Activated CD8-positive, alpha-beta T cell treated with anti-CD3 and anti-CD28 coated beads, Interleukin-2, amount 10 ng/mL, durations not matched to agents 7 days and 5 days (primary cell): Measurements from ENCODE around the gene BDH1. TPM values are rescaled to one million over a fixed set of nuclear protein-coding genes. Genes with fewer than 3 reads are reported as not detected.
"Not testable (repeated sequence)": the region's sequence is repeated elsewhere in the genome, so short reads cannot be mapped to it uniquely, and the experiment has no call there.

Experiments used
- ATAC-seq: fragments of 150-1000 bp; cut with Tn5 transposase; one replicate; pipeline ENCODE4 v1.10.0; 2021; ENCODE audit warnings: moderate library complexity
- CTCF ChIA-PET: fragments of 350-600 bp; sonication (Branson Sonifier 250); formaldehyde crosslinking; loops from one replicate; lab custom pipeline; 2021; ENCODE audit warnings: antibody characterized with exemption; lab: Charles Lee
- POLR2A ChIA-PET: fragments of 350-600 bp; sonication (Branson Sonifier 250); formaldehyde crosslinking; loops from one replicate; lab custom pipeline; 2021; ENCODE audit warnings: antibody characterized with exemption; lab: Charles Lee
- DNase-seq: peaks from one replicate; pipeline ENCODE4 v3.0.0-alpha.2; 2020
- H3K27ac Mint-ChIP-seq: one replicate; pipeline ENCODE4 v1.8.0; 2021; ENCODE audit warnings: mild to moderate bottlenecking, mixed read lengths
- H3K27me3 Mint-ChIP-seq: one replicate; pipeline ENCODE4 v1.8.0; 2021; ENCODE audit warnings: low read depth, mixed read lengths
- H3K36me3 Mint-ChIP-seq: one replicate; pipeline ENCODE4 v1.8.0; 2021; ENCODE audit warnings: low read depth, mixed read lengths
- H3K4me1 Mint-ChIP-seq: one replicate; pipeline ENCODE4 v1.8.0; 2021; ENCODE audit warnings: low read depth, mixed read lengths
- H3K4me3 Mint-ChIP-seq: one replicate; pipeline ENCODE4 v1.8.0; 2021; ENCODE audit warnings: mild to moderate bottlenecking, mixed read lengths
- H3K9me3 Mint-ChIP-seq: one replicate; pipeline ENCODE4 v1.8.0; 2022; ENCODE audit warnings: mixed read lengths; ENCODE audit not compliant: insufficient read depth
- total RNA-seq, 2 experiments: library from RNA; stranded (reverse); gene quantifications; one replicate each; pipeline ENCODE4 v1.2.3, GENCODE V29; 2021

BDH1 gene
- total RNA-seq, 2 experiments from 2014 or later, result 166 to 171 TPM

- ATAC-seq (no peak), DNase-seq (no peak)
- peaks cover 25% of the 10 kb centered on the region for H3K36me3 Mint-ChIP-seq
- H3K9me3 Mint-ChIP-seq, result peaks cover 8% of the 10 kb centered on the region
- no peak overlapping the region for H3K4me3 Mint-ChIP-seq
- CTCF ChIA-PET, result interaction anchor here (0.9 kb wide), 1 partner anchor 22 kb away, joined by 3 read pairs; no protein-coding TSS in a partner anchor
- POLR2A ChIA-PET, result no interaction called here
- H3K27me3 Mint-ChIP-seq, result no peaks in the 10 kb centered on the region
- H3K27ac Mint-ChIP-seq, result no peak overlapping the region
- peaks cover 14% of the 10 kb centered on the region for H3K4me1 Mint-ChIP-seq
Measured at GRCh38 chr3:197577366-197578074, 21.8 kb upstream of the BDH1 start.

GRCh38 chr3:197576838-197577237 lies 21.1 kb upstream of the BDH1 start:
- ATAC-seq, result no peak
- Mint-ChIP-seq H3K9me3 (peaks cover 8% of the 10 kb centered on the region), H3K27me3 (no peaks in the 10 kb centered on the region), H3K4me1 (peaks cover 14% of the 10 kb centered on the region), H3K4me3 (no peak overlapping the region), H3K36me3 (peaks cover 27% of the 10 kb centered on the region), H3K27ac (no peak overlapping the region)
- DNase-seq, result no peak
- POLR2A ChIA-PET, result no interaction called here
- CTCF ChIA-PET, result no interaction called here

GRCh38 chr3:197575362-197575761 lies 19.6 kb upstream of the BDH1 start:
- CTCF ChIA-PET, result no interaction called here
- H3K27me3 Mint-ChIP-seq, result no peaks in the 10 kb centered on the region

GRCh38 chr3:197574396-197574991 lies 18.7 kb upstream of the BDH1 start:
- Mint-ChIP-seq H3K36me3 (peaks cover 48% of the 10 kb centered on the region), H3K9me3 (peaks cover 25% of the 10 kb centered on the region), H3K4me1 (peaks cover 17% of the 10 kb centered on the region)
- H3K27ac Mint-ChIP-seq, CTCF ChIA-PET, H3K27me3 Mint-ChIP-seq, DNase-seq, H3K4me3 Mint-ChIP-seq, POLR2A ChIA-PET, ATAC-seq: not testable (repeated sequence)

More at GRCh38 chr3:197575362-197575761, 19.6 kb upstream of the BDH1 start:
- POLR2A ChIA-PET, result no interaction called here
- H3K4me1 Mint-ChIP-seq, result peaks cover 14% of the 10 kb centered on the region
- H3K27ac Mint-ChIP-seq, result no peak overlapping the region
- ATAC-seq (no peak), DNase-seq (no peak)
- peaks cover 39% of the 10 kb centered on the region for H3K36me3 Mint-ChIP-seq
- H3K9me3 Mint-ChIP-seq, result peaks cover 18% of the 10 kb centered on the region
- no peak overlapping the region for H3K4me3 Mint-ChIP-seq

- no peak overlapping the region for H3K4me3 Mint-ChIP-seq
- H3K27me3 Mint-ChIP-seq, result no peaks in the 10 kb centered on the region
- no peak for ATAC-seq
- H3K27ac Mint-ChIP-seq, result no peak overlapping the region
- H3K9me3 Mint-ChIP-seq, result peaks cover 25% of the 10 kb centered on the region
- CTCF ChIA-PET, result interaction anchor here (1.4 kb wide), 1 partner anchor 10 kb away, joined by 4 read pairs; no protein-coding TSS in a partner anchor
- POLR2A ChIA-PET, result no interaction called here
- H3K4me1 Mint-ChIP-seq, result peaks cover 21% of the 10 kb centered on the region
- peaks cover 48% of the 10 kb centered on the region for H3K36me3 Mint-ChIP-seq
- no peak for DNase-seq
Measured at GRCh38 chr3:197573048-197573767, 17.4 kb upstream of the BDH1 start.

- H3K27me3 Mint-ChIP-seq, H3K27ac Mint-ChIP-seq, H3K4me3 Mint-ChIP-seq, POLR2A ChIA-PET, ATAC-seq, DNase-seq: not testable (repeated sequence)
- Mint-ChIP-seq H3K4me1 (peaks cover 16% of the 10 kb centered on the region), H3K36me3 (peaks cover 52% of the 10 kb centered on the region), H3K9me3 (peaks cover 27% of the 10 kb centered on the region)
- CTCF ChIA-PET, result interaction anchor here (0.9 to 1.4 kb wide), 2 partner anchors 11 to 27 kb away, joined by 4 to 7 read pairs; no protein-coding TSS in a partner anchor
Measured at GRCh38 chr3:197571880-197572172, 16.1 kb upstream of the BDH1 start.

GRCh38 chr3:197571074-197571879 lies 15.5 kb upstream of the BDH1 start:
- H3K9me3 Mint-ChIP-seq, result peaks cover 33% of the 10 kb centered on the region
- DNase-seq, POLR2A ChIA-PET, ATAC-seq, H3K27ac Mint-ChIP-seq, H3K27me3 Mint-ChIP-seq, CTCF ChIA-PET, H3K4me3 Mint-ChIP-seq: not testable (repeated sequence)
- H3K4me1 Mint-ChIP-seq, result peaks cover 16% of the 10 kb centered on the region
- H3K36me3 Mint-ChIP-seq, result peaks cover 52% of the 10 kb centered on the region

- H3K4me3 Mint-ChIP-seq, H3K27ac Mint-ChIP-seq, ATAC-seq, CTCF ChIA-PET, H3K27me3 Mint-ChIP-seq, POLR2A ChIA-PET, DNase-seq: not testable (repeated sequence)
- Mint-ChIP-seq H3K9me3 (peaks cover 32% of the 10 kb centered on the region), H3K4me1 (peaks cover 16% of the 10 kb centered on the region), H3K36me3 (peaks cover 52% of the 10 kb centered on the region)
Measured at GRCh38 chr3:197569433-197569832, 13.7 kb upstream of the BDH1 start.

- peaks cover 3% of the 10 kb centered on the region for H3K27me3 Mint-ChIP-seq
- CTCF ChIA-PET, result interaction anchor here (0.6 kb wide), 1 partner anchor 31 kb away, joined by 3 read pairs; no protein-coding TSS in a partner anchor
- peaks cover 10% of the 10 kb centered on the region for H3K4me1 Mint-ChIP-seq
Measured at GRCh38 chr3:197567904-197568681, 12.3 kb upstream of the BDH1 start.

GRCh38 chr3:197566155-197566554 lies 10.4 kb upstream of the BDH1 start:
- DNase-seq, ATAC-seq, H3K27me3 Mint-ChIP-seq, H3K4me3 Mint-ChIP-seq, POLR2A ChIA-PET, H3K27ac Mint-ChIP-seq: not testable (repeated sequence)
- peaks cover 23% of the 10 kb centered on the region for H3K4me1 Mint-ChIP-seq
- H3K9me3 Mint-ChIP-seq, result peaks cover 43% of the 10 kb centered on the region
- peaks cover 61% of the 10 kb centered on the region for H3K36me3 Mint-ChIP-seq
- CTCF ChIA-PET, result interaction anchor here (1.2 kb wide), 1 partner anchor 33 kb away, joined by 3 read pairs; no protein-coding TSS in a partner anchor

More at GRCh38 chr3:197567904-197568681, 12.3 kb upstream of the BDH1 start:
- DNase-seq, result no peak
- no peak for ATAC-seq
- POLR2A ChIA-PET, result no interaction called here
- H3K9me3 Mint-ChIP-seq, result peaks cover 38% of the 10 kb centered on the region
- peaks cover 54% of the 10 kb centered on the region for H3K36me3 Mint-ChIP-seq
- no peak overlapping the region for H3K4me3 Mint-ChIP-seq
- no peak overlapping the region for H3K27ac Mint-ChIP-seq
